Stomach (tissue), 4 donors: ENCODE measurements around the gene CYP21A2.

Experiments used
- CTCF ChIP-seq, 7 experiments: fragments of 450-650 bp in 4 of 7; fragments of 200-600 bp in 3 of 7; sonication (generic) in 3 of 7; IDR thresholded peaks; one replicate each; pipeline ENCODE4 v1.5.1; 2016 to 2019; ENCODE audit warnings: antibody characterized with exemption in 7 of 7, control low read depth in 2 of 7, mild to moderate bottlenecking in 1 of 7
- POLR2A ChIP-seq, 4 donors: fragments of 450-650 bp; IDR thresholded peaks; one replicate each; pipeline ENCODE4 v1.6.1; 2016; ENCODE audit warnings: antibody characterized with exemption in 4 of 4, control low read depth in 2 of 4, mild to moderate bottlenecking in 1 of 4, moderate library complexity in 1 of 4

GRCh38 chr6:32082935-32083334 lies 44.7 kb downstream of the CYP21A2 start:
- TF ChIP-seq POLR2A (IDR thresholded peaks at IDR 0.05) (no peak), CTCF (IDR thresholded peaks at IDR 0.05) (no peak)
